ENCODE data around the gene GRK5.

DNA sequence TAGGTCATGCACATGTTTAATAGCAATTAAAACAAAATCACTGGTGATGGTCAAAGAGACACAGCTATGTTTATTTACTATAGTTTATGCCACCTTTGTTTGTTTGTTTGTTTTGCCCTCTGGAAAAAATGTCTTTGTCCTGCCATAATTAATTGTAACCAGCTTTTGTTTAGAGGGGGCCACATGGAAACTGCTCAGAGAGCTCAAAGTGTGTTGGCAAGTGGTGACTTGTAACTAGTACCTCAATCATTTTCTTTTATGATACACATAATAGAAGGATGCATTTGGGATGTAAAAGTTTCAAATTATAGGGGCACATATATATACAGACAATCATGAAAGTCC is 40.2 kb downstream of the GRK5 start:
- TF ChIP-seq, protein P1, sequence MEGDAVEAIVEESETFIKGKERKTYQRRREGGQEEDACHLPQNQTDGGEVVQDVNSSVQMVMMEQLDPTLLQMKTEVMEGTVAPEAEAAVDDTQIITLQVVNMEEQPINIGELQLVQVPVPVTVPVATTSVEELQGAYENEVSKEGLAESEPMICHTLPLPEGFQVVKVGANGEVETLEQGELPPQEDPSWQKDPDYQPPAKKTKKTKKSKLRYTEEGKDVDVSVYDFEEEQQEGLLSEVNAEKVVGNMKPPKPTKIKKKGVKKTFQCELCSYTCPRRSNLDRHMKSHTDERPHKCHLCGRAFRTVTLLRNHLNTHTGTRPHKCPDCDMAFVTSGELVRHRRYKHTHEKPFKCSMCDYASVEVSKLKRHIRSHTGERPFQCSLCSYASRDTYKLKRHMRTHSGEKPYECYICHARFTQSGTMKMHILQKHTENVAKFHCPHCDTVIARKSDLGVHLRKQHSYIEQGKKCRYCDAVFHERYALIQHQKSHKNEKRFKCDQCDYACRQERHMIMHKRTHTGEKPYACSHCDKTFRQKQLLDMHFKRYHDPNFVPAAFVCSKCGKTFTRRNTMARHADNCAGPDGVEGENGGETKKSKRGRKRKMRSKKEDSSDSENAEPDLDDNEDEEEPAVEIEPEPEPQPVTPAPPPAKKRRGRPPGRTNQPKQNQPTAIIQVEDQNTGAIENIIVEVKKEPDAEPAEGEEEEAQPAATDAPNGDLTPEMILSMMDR (IDR thresholded peaks at IDR 0.05; ENCODE audit: borderline replicate concordance, extremely low read depth, low read length, poor library complexity, severe bottlenecking), result no peak
- TF ChIP-seq EZH2 (IDR thresholded peaks at IDR 0.05; ENCODE audit: borderline replicate concordance, low read depth, low read length, severe bottlenecking), result no peak
